Right ventricle myocardium superior (tissue), 1 donor: ENCODE results near the gene GABRB1. TPM values are rescaled to one million over a fixed set of nuclear protein-coding genes. Genes with fewer than 3 reads are reported as not detected.

Experiments used
- ATAC-seq: fragments of 200-7000 bp; cut with Tn5 transposase; one replicate; pipeline ENCODE4 v1.9.1; 2020; ENCODE audit warnings: mild to moderate bottlenecking; ENCODE audit not compliant: poor library complexity
- DNase-seq: peaks from one replicate; pipeline ENCODE4 v3.0.0-alpha.2; 2020
- intact Hi-C: fragments of 100-400 bp; cut with DNase I; formaldehyde crosslinking; loops from one replicate; pipeline ENCODE4 v1.11.2; 2022
- total RNA-seq: library from RNA; stranded (reverse); fragmentation: NEBNext Ultra II Directional; extraction: Animal tissue kit (Norgen Biotek cat#: 25700); gene quantifications from one replicate; pipeline ENCODE4 v1.2.1, GENCODE V29; 2021
- donor health status: DM: no; HTN: yes; CAD: no; lungs with severe emphysema.

GABRB1 gene
- total RNA-seq, 1 donor from 2014 or later, result 1.1 TPM

- ATAC-seq, result no peak
These were observed 56.9 kb downstream of the GABRB1 start for GRCh38 chr4:47088298-47088697.

GRCh38 chr4:47095884-47096283 lies 64.5 kb downstream of the GABRB1 start:
- intact Hi-C loops, result no loop called here
- no peak for DNase-seq
- no peak for ATAC-seq

More at GRCh38 chr4:47088298-47088697, 56.9 kb downstream of the GABRB1 start:
- DNase-seq, result no peak
- intact Hi-C loops, result no loop called here

- no peak for ATAC-seq
- intact Hi-C loops, result no loop called here
- DNase-seq, result no peak
These were observed 70.1 kb downstream of the GABRB1 start for GRCh38 chr4:47101453-47101852.

GRCh38 chr4:47104986-47105385 lies 73.6 kb downstream of the GABRB1 start:
- ATAC-seq (no peak), DNase-seq (no peak)
- intact Hi-C loops, result no loop called here

- intact Hi-C loops, result no loop called here
- ATAC-seq (no peak), DNase-seq (no peak)
These were observed 75.2 kb downstream of the GABRB1 start for GRCh38 chr4:47106561-47106960.

- no peak for ATAC-seq
These were observed 78.0 kb downstream of the GABRB1 start for GRCh38 chr4:47109379-47109778.

GRCh38 chr4:47110546-47111132 lies 79.3 kb downstream of the GABRB1 start:
- no peak for DNase-seq
- intact Hi-C loops, result no loop called here
- ATAC-seq, result no peak

More at GRCh38 chr4:47109379-47109778, 78.0 kb downstream of the GABRB1 start:
- intact Hi-C loops, result no loop called here
- no peak for DNase-seq

GRCh38 chr4:47118192-47118929 lies 87.0 kb downstream of the GABRB1 start:
- ATAC-seq (no peak), DNase-seq (no peak)
- intact Hi-C loops, result no loop called here

GRCh38 chr4:47120783-47121182 lies 89.4 kb downstream of the GABRB1 start:
- DNase-seq (no peak), ATAC-seq (no peak)
- intact Hi-C loops, result no loop called here

- intact Hi-C loops, result no loop called here
- ATAC-seq (peak; percentile 79), DNase-seq (no peak)
These were observed 91.4 kb downstream of the GABRB1 start for GRCh38 chr4:47122592-47123291.

GRCh38 chr4:47128991-47129390 lies 97.6 kb downstream of the GABRB1 start:
- intact Hi-C loops, result no loop called here
- ATAC-seq, result no peak
- DNase-seq, result no peak

- ATAC-seq (no peak), DNase-seq (no peak)
- intact Hi-C loops, result no loop called here
These were observed 103.8 kb downstream of the GABRB1 start for GRCh38 chr4:47135210-47135609.

- intact Hi-C loops, result no loop called here
- no peak for ATAC-seq
These were observed 111.9 kb downstream of the GABRB1 start for GRCh38 chr4:47143261-47143660.

GRCh38 chr4:47145630-47146029 lies 114.3 kb downstream of the GABRB1 start:
- no peak for ATAC-seq
- intact Hi-C loops, result no loop called here

More at GRCh38 chr4:47143261-47143660, 111.9 kb downstream of the GABRB1 start:
- DNase-seq, result no peak

GRCh38 chr4:47154816-47155370 lies 123.5 kb downstream of the GABRB1 start:
- ATAC-seq (no peak), DNase-seq (no peak)
- intact Hi-C loops, result no loop called here

More at GRCh38 chr4:47145630-47146029, 114.3 kb downstream of the GABRB1 start:
- DNase-seq, result no peak

GRCh38 chr4:47155919-47156318 lies 124.6 kb downstream of the GABRB1 start:
- no peak for DNase-seq
- ATAC-seq, result no peak
- intact Hi-C loops, result no loop called here

- ATAC-seq, result no peak
- intact Hi-C loops, result no loop called here
These were observed 128.7 kb downstream of the GABRB1 start for GRCh38 chr4:47160095-47160494.

GRCh38 chr4:47167081-47168035 lies 136.0 kb downstream of the GABRB1 start:
- ATAC-seq (no peak), DNase-seq (no peak)
- intact Hi-C loops, result no loop called here

More at GRCh38 chr4:47160095-47160494, 128.7 kb downstream of the GABRB1 start:
- DNase-seq, result no peak
